ENCODE measurements around the gene TRIM62.

- TF ChIP-seq CTCF (IDR thresholded peaks at IDR 0.05) (no peak), POLR2A (IDR thresholded peaks at IDR 0.05) (no peak)
These were observed 50.7 kb downstream of the TRIM62 start for GRCh38 chr1:33131191-33131590.
